Measurements from ENCODE around the gene ALG14.

ALG14 gene

GRCh38 chr1:95117207-95118066, 44.7 kb upstream of the ALG14 start, which contains the start of gene TLCD4:
TSS of gene TLCD4 (plus strand) at chr1:95117355. CDS start at chr1:95143902, 26,547 bp downstream.
- Histone ChIP-seq H3K27me3 (ENCODE audit: insufficient read depth, low read depth, severe bottlenecking) (no peaks in the 10 kb centered on the region), H3K4me3 (ENCODE audit: low read depth, low read length) (peak within 1 kb of the TSS; percentile 86), H3K36me3 (no peaks in the 10 kb centered on the region), H3K9me3 (ENCODE audit: severe bottlenecking) (no peaks in the 10 kb centered on the region), H3K27ac (peak within 1 kb of the TSS; percentile 65)
- no peak for TF ChIP-seq CTCF (IDR thresholded peaks at IDR 0.05; ENCODE audit: low read depth, low read length)
- peak; percentile 60 for DNase-seq

- peak; percentile 84 for DNase-seq
- Histone ChIP-seq H3K27ac (peak overlapping the region; percentile 65), H3K36me3 (no peaks in the 10 kb centered on the region)
Measured at GRCh38 chr1:95116580-95117206, 43.9 kb upstream of the ALG14 start.

DNA sequence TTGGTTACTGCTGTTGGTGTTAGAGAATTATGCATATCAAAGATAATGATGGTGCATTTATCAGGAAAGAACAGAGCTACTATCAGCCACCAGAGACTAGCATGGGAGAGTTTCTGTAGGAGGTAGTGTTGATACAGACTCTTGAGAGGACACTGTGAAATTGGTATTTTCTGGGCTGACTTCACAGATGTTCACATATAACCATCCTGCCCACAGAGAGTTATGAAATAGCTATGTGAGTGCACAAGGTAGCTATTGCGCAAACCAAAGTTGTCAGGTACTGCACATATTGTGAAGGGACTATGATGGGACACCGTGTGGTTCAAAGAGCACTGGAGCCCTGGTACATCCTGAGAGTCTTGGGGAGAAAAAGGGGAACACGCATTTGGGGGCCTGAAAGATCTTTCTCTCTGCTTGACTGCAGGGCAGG, 43.0 kb upstream of the ALG14 start:
- Histone ChIP-seq H3K4me3 (ENCODE audit: low read depth, low read length) (no peak overlapping the region), H3K9me3 (ENCODE audit: severe bottlenecking) (no peaks in the 10 kb centered on the region), H3K27ac (no peak overlapping the region), H3K27me3 (ENCODE audit: insufficient read depth, low read depth, severe bottlenecking) (no peaks in the 10 kb centered on the region), H3K36me3 (no peaks in the 10 kb centered on the region)
- no peak for TF ChIP-seq CTCF (IDR thresholded peaks at IDR 0.05; ENCODE audit: low read depth, low read length)
- no peak for DNase-seq

More at GRCh38 chr1:95116580-95117206, 43.9 kb upstream of the ALG14 start:
- Histone ChIP-seq H3K4me3 (ENCODE audit: low read depth, low read length) (peak overlapping the region; percentile 86), H3K9me3 (ENCODE audit: severe bottlenecking) (no peaks in the 10 kb centered on the region), H3K27me3 (ENCODE audit: insufficient read depth, low read depth, severe bottlenecking) (no peaks in the 10 kb centered on the region)
- TF ChIP-seq CTCF (IDR thresholded peaks at IDR 0.05; ENCODE audit: low read depth, low read length) = peak; percentile 80

GRCh38 chr1:95113684-95114083, 40.9 kb upstream of the ALG14 start:
- Histone ChIP-seq H3K9me3 (ENCODE audit: severe bottlenecking) (no peaks in the 10 kb centered on the region), H3K27me3 (ENCODE audit: insufficient read depth, low read depth, severe bottlenecking) (no peaks in the 10 kb centered on the region), H3K36me3 (no peaks in the 10 kb centered on the region), H3K27ac (no peak overlapping the region), H3K4me3 (ENCODE audit: low read depth, low read length) (no peak overlapping the region)
- TF ChIP-seq CTCF (IDR thresholded peaks at IDR 0.05; ENCODE audit: low read depth, low read length) = no peak
- DNase-seq = no peak

GRCh38 chr1:95111014-95111413, 38.3 kb upstream of the ALG14 start:
- DNase-seq = no peak
- H3K27me3 ChIP-seq (ENCODE audit: insufficient read depth, low read depth, severe bottlenecking) = no peaks in the 10 kb centered on the region
- no peak for TF ChIP-seq CTCF (IDR thresholded peaks at IDR 0.05; ENCODE audit: low read depth, low read length)
- no peaks in the 10 kb centered on the region for H3K9me3 ChIP-seq (ENCODE audit: severe bottlenecking)
- H3K27ac ChIP-seq = no peak overlapping the region
- H3K4me3 ChIP-seq (ENCODE audit: low read depth, low read length) = no peak overlapping the region
- no peaks in the 10 kb centered on the region for H3K36me3 ChIP-seq

All from WERI-Rb-1 (cell line).